NCI-H82 treated with DMSO at 0.1 percent for 48 hours (cell line): ENCODE data around the gene KLHL26.

Source experiments
- DNase-seq: peaks from one replicate; lab custom pipeline; 2025; ENCODE audit not compliant: unreplicated experiment; lab: John Stamatoyannopoulos, UW

The KLHL26 gene

DNA sequence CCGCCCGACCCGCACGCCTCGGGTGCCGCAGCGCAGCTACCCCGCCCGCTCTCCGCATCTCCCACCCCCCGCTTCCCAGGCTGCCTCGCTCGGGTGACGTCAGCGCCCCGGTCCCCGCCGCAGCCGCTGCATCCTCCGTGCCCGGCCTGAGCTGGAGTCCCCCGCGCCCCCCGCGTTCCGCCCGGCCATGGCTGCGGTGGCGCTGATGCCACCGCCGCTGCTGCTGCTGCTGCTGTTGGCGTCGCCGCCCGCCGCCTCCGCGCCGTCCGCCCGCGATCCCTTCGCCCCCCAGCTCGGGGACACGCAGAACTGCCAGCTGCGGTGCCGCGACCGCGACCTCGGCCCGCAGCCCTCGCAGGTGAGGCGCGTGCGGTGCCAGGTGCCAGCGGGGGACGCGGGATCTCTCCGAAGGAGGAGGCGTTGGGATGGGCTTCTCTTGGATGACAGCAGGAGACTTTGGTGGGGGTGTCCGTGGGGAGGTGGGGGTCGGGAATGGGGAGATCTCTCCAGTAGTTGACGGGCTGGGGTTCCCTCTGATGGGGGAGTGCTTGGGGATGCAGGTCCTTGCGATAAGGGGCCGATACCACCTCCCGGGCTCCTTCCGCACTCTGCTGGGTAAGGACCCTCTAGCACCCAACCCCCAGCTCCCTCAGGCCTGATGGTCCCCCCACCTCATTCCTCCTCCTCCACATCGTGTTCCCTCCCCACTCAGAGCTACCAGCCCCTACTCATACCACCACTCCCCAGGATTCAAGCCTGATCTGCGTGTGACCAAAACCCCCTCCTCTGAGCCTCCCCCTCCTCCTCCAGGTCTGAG, 23.8 kb upstream of the KLHL26 start, which contains the start of gene TMEM59L:
Gene TMEM59L, plus strand, starts transcription at position 99 of the 817 bp plus-strand sequence. Its CDS starts 89 bp downstream, at position 188.
- DNase-seq, result no peak

DNA sequence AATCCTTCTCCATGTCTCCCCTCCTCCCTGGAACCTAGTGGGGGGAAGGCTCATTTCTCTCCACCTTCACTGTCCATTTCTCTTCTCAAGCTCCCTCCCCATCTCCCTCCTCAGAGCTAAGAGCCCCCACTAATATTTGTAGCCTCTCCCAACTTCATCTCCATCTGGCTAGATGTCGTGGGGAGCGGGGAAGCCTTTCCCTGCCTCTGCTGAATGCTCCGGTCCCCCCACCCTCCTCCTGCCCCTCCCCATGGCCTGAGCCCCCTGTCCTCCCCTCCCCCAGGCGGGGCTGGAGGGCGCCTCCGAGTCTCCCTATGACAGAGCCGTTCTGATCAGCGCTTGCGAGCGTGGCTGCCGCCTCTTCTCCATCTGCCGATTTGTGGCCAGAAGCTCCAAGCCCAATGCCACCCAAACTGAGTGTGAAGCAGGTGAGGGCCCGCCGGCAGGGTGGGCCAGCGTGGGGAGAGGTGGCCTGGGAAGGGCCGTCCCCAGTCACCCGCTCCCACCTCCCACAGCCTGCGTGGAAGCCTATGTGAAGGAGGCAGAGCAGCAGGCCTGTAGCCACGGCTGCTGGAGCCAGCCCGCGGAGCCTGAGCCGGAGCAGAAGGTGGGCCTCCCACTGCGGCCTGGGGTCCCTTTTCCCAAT, 23.1 kb upstream of the KLHL26 start:
- no peak for DNase-seq

DNA sequence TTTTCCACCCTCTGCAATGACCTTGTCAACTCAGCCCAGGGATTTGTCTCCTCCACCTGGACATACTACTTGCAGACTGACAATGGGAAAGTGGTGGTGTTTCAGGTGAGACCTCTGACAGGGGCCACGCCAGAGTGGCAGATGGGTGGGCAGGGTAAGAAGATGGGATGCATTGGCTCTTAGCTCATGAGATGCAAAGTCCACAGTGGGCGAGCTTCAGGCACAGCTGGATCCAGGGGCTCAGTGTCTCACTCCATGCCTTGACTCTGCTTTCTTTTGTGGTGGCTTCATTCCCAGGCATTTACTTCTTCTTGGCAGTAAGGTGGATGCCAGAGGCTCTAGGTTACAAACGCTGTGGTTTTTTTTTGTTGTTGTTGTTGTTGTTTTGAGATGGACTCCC, 20.8 kb upstream of the KLHL26 start:
- DNase-seq, result no peak

DNA sequence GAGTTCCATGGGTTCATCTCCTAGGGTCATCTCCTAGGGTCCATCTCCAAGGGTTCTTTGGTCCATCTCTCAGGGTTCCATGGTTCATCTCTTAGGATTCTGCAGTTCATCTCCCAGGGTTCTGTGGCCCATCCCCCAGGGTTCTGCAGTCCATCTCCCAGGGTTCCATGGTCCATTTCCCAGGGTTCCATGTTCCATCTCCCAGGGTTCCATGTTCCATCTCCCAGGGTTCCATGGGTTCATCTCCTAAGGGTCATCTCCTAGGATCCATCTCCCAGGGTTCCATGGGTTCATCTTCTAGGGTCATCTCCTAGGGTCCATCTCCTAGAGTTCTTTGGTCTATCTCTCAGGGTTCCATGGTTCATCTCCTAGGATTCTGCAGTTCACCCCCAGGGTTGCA, 19.3 kb upstream of the KLHL26 start:
- DNase-seq, result no peak

DNA sequence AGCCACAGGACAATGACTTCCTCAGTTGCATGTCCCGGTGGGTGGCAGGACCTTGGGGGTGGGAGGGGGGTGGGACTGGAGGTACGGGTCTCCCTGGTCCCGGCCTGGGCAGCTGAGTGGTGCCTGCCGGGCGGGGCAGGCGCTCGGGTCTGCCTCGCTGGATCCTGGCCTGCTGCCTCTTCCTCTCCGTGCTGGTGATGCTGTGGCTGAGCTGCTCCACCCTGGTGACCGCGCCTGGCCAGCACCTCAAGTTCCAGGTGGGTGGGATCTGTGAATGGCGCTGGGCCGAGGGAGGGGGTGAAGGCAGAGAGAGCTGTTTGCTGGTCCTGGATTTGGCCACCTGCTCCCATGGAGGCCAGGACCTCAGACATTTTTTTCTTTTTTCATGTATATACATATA, 18.6 kb upstream of the KLHL26 start:
- DNase-seq, result no peak

DNA sequence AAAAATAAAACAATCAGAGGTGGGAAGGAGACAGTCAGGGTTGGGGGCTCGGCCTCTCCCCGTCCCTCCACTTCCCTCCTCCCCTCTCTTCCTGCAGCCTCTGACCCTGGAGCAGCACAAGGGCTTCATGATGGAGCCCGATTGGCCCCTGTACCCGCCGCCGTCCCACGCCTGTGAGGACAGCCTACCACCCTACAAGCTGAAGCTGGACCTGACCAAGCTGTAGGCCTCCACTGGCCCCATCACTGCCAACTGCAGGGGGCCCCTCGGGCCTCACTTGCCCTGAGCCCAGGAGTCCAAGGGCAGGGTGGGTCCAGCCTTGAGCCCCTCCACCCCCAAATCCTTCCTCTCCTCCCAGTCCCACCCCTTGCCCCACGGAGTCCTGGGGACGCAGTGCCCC, 16.5 kb upstream of the KLHL26 start:
- DNase-seq, result no peak

DNA sequence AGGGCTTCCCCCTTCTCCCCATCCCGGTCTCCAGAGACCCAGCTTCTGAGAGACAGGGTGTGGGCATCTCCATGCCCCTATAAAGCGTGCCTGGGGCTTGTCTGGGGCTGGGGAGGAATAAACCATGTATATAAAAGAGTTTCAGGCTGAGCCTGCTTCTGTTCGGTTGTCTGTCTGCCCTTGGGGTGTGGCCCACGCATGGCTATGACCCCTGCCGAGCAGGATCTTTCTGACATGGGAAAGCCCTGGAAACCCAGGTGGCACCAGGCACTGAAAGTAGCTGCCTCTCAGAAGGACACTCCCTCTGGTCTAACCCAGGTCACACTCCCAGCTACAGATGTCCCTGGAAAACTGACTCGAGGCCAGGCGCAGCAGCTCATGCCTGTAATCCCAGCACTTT, 15.9 kb upstream of the KLHL26 start:
- no peak for DNase-seq

DNA sequence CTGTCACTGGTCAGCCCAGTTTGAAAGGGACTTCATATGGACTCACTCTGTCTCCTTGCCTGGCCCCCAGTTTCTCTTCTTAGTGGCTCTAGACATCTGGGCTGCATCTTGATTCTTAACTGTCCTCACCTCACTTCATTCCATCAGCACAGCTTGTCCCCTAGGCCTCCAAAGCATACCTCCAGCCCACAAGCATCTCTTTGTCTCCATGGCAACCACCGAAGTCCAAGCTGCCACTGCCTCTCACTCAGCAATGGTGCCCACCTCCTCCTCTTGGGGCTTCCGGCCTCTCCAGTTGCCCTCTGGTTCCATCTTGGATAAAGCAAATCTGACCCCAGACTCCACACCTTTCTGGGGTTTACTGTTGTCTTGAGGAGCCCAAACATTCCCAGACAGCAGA, 9.9 kb upstream of the KLHL26 start:
- DNase-seq, result no peak

DNA sequence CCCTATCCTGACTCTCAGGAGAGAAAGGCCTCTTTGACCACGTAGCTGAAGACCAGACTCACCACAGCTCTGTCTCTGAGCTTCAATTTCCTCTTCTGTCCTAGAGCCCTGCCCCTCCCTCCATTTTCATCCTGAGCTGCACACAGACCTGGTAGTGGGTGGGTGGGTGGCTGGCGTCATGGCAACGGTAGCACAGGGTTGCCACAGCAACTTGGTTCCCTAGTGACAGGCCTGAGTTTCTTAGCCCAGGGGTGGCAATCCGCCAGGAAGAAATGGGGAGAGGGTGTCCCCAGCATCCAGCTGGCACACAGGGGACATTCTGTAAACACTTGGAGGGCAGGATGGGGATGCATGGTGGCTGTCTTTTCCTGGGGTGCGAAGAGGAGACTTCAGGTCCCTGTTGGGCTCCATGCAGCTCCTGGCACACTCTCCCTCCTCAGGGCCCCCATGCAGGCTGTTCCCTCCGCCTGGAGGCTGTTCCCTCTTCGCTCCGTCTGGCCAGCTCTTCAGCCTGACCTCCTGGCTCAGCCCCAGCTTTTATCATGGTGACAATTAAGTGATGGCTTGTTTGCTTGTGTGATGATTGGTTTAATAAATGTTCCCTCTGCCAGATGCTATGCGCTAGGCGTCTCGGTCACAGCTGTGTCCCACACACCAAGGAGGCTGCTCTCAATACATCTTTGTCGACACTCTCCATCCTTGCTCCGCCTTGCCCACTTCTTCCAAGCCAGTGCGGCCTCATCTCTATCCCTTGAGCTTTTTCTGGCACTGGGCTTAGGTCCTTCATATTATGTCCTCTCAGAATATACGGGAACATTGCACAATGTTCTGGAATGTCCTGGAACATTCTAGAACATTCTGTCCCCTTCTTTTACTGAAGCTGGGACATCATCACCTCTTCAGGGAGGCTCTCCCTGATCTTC, 7.4 kb upstream of the KLHL26 start:
- no peak for DNase-seq

DNA sequence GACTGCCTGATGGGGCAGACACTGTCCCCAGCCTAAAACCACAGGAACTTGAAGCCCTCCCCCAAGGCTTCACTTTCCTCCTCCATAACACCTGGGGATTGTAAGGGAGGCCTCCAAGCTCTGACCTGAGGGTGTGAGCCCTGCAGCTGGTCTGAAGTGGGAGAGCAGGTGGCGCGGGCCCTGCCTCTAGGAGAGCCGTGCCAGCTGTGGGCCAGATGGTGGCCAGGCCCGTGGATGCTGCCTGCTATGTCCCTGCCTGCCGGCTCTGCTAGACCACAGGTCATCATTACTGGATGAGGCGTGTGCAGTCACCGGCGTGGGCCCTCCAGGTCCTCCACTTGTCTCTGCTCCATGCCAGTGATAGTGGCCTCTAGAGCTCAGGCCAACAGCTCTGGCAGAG, 3.5 kb upstream of the KLHL26 start:
- no peak for DNase-seq

DNA sequence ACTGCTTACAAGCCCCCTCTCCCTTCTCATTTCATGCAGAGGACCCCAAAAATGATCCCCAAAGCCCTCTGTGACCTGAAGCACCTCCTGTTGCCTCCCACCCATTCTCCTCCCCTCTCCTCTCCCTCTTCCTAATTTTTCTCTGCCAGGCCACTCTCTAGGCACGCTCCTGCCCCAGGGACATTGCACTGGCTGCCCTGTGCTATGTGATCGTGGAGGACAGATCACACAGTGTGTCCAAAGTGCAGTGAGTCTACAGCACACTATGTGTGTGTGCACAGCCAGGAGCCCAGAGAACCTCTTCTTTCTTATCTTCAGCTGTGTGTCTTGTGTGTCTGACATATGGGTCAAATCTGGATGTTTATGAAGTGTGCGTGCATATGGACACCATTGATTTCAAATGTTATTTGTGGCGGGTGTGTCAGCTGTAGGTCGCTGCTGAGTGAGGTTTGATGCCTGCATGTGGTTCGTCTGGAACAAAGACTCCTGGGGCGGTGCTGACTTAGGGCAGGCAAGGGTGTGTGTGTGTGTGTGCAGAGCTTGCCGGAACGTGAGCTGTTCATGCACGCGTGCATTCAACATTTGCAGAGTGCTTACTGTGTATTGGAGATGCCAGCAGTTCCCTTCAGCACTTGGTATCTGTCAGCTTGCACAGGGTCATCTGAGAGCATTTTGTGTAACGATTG, 2.1 kb upstream of the KLHL26 start:
- no peak for DNase-seq

DNA sequence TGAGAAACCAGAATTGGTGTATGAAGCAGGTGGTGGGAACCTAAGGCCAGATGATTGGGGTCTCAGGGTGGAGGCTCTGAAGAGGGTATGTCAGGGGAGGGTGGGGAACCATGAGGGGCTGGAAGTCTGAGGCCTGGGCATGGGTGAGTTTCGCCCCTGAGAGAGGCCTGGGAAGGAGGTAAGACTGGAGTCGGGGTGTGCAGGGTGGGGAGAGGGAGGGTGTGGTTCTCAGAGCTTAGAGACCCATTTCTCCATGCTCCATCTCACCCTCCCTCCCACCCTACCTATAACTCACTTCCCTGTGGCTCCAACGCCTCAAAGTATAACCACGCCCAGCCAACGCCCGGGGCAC, 1.0 kb upstream of the KLHL26 start:
- no peak for DNase-seq

DNA sequence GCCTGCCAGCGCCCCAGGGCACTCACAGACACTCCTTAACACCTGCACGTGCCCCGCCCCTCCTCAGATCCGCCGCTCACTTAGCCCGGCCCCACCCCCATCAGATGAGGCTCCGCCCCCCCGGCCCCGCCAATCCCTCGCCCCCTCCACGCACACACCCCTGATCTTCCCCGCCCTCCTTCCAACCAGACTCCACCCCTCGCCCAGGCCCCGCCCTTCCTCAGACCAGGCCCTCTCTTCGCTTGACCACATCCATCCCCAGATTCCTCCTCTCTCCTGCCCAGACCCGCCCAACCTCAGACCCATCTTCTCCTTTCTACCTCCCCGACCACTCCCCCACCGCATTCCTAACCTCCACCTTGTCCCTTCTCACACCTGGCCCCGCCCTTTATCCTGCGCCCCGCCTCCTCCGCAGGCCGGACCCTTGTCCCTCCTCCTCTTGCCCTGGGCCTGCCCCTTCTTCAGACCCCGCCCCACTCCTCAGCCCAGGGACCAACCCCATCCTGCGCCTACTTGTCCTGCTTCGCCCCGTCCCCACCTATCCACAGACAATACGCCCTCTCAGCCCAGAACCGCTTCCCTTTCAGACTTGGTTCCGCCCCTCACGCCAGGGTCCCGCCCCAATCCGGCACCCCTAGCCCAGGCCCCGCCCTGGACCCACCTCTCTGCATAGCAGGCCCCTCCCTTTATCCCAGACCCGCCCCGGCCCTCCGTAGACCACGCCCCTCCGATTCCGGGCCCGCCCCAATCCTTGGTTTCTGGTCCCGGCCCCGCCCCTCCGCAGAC, 452 bp upstream of the KLHL26 start:
- peak; percentile 98 for DNase-seq

DNA sequence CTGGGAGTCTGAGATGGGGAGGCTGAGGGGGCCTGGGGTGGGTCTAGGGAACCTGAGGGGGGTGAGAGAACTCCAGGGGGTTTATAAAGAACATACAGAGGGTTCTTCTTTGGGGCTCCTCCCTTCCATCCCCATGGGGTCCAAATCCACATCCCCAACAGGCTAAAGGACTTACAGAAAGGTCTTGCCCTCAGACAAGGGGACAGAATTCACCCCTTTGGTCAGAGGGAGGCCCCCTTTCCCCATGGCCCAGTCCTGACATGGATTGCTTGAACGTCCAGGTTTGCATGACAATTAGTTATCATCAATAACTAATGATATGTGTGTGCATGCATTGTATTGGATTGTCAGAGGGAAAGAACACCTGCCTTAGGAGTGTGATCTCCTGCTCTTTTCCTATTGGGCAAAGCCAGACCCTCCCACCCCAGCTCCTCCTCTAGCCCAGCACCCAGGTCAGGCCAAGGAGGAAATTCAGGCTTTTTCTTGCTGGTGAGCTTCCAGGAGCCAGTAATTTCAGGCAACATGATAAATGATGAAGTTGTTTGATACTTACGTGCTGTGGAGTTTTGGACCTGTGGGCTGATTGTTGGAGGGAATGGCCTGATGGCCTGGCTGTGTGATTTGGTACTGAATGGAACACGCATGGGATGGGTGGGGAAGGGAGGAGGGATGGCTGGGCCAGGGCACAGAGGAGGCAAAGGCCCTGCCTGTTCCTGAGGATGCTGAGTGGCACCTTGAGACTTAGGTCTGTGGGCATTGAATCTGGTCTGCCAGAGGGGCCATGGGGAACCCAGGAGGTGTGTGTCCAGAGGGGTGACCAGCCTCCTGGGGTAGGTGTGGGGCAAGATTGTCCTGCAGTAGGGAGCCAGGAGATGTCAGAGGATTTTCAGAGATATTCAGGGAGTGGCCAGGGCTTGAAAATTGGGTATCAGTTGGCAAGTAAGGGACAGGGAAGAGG, 1.1 kb downstream of the KLHL26 start:
- DNase-seq, result no peak

DNA sequence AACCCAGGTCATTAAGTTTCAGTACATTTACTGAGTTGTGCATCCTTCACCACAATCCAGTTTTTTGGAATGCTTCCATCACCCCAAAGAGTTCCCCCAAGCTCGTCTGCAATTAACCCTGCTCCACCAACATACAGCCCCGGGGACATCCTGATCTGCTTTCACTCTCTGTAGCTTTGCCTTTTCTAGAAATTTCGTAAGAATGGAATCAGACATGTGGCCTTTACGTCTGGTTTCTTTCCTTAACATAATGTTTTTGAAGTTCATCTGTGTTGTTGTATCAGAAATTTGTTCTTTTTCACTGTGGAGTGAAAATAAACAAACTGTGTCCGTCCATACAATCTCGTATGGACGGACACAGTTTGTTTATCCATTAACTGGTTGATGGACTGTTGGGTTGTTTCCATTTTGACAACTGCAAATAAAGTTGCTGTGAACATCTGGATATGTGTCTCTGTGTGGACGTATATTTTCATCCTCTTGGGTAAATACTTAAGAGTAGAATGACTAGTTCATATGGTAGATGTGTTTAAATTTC, 2.9 kb downstream of the KLHL26 start:
- DNase-seq, result no peak

DNA sequence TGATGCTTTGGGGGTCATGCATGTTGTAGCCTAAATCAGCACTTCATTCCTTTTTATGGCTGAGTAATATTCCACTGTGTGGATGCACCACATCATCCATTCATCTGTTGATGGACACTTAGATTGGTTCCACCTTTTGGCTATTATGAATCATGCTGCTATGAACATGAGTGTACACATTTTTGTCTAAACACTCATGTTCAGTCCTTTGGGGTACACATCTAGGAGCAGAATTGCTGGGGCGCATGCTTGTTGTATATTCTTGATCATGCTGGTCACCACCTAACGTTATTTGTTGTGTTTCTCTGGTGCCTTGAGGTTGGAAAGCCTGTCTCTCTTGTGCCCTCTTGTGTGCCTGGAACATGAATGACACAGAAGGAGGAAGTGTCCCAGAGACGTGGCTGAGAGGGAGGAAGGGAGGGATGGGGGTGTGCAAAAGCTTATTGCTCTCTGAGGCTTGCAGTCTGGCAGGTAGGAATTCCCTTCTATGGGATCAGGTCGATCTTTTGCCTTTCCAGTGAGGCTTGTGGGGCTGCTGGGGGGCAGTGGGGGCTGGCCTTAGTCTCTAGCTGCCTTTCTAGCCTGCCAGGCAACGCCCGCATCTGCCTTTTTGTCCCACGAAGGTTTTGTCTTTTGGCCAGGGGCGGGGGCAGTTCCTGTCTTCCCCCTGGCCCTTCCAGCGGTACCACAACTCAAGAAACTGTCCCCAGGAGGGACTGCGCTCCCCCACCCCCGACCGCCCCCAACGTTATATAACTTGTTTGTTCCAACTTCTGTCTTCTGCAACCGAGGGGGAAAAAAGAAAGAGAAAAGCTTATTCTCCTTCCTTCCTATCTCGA, 7.6 kb downstream of the KLHL26 start:
- DNase-seq, result no peak

DNA sequence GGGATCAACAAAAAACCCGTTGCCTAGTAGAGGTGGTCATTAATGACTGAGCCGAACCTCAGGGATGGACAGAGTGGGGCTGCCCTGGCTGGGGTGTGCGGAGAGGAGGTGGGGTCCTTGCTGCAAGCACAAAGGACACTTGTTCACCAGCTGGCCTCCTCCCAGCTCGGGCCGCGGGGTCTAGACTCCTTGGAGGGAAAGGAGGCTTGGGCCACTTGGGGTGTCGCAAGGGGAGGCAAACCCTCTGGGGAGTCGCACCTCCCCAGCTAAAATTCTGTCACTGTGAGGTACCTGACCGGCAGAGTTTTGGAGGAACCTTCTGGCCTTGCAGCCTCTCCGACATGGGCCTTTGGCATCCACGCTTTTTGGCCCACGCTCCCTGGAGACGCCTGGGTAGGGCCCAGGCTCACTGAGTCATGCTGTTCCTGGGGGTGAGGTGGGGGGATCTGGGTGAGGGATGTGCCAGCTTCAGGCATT, 8.2 kb downstream of the KLHL26 start:
- DNase-seq, result no peak
